ENCODE data around the gene BPIFB6.

DNA sequence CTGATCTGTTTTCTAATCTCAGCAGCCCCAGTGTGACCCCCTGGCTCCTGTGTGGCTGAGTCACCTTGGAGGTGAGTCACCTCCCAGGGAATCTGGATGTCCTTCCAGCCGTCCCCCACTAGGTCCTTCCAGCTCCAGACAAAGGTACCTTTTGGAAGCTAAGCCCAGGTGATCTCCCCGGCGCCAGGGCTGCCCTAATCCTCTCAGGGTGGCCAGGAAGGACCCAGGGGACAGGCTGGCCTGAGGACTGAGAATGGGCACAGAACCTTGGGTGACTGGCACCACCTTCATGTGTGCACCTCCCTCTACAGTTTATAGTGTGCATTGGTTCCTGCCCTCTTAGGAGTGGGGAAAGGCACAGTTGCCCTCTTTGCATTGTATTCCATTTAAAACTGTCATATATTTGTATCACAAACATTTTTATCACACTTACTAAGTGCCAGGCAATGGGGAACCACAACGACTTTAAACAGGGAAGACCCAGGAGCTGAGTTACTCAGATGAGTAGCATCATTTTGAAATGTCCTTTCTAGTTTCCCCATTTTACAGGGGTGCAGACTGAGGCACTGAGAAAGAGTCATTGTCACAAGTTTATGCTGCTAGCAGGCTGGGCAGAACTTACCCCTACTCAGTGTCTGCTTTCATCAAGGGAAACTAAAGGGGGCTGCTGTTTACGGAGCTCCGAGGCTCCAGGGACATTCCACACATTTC lies 45.4 kb downstream of the BPIFB6 start:
- TF ChIP-seq RAD21 (IDR thresholded peaks at IDR 0.05; ENCODE audit: insufficient read depth, low read depth, low read length), result peak; percentile 38
- TF ChIP-seq ATF7 (IDR thresholded peaks at IDR 0.05; ENCODE audit: low read depth), result no peak
- TF ChIP-seq POLR2A (IDR thresholded peaks at IDR 0.05; ENCODE audit: low read depth, low read length), result no peak
- TF ChIP-seq SIX5 (IDR thresholded peaks at IDR 0.05; ENCODE audit: low read depth, low read length, severe bottlenecking), result no peak
- TF ChIP-seq SREBF1 (IDR thresholded peaks at IDR 0.05; ENCODE audit: low read length), result no peak
- no peak for TF ChIP-seq EZH2 (IDR thresholded peaks at IDR 0.05; ENCODE audit: borderline replicate concordance, control insufficient read depth, low read depth, low read length)
- TF ChIP-seq, protein P1, sequence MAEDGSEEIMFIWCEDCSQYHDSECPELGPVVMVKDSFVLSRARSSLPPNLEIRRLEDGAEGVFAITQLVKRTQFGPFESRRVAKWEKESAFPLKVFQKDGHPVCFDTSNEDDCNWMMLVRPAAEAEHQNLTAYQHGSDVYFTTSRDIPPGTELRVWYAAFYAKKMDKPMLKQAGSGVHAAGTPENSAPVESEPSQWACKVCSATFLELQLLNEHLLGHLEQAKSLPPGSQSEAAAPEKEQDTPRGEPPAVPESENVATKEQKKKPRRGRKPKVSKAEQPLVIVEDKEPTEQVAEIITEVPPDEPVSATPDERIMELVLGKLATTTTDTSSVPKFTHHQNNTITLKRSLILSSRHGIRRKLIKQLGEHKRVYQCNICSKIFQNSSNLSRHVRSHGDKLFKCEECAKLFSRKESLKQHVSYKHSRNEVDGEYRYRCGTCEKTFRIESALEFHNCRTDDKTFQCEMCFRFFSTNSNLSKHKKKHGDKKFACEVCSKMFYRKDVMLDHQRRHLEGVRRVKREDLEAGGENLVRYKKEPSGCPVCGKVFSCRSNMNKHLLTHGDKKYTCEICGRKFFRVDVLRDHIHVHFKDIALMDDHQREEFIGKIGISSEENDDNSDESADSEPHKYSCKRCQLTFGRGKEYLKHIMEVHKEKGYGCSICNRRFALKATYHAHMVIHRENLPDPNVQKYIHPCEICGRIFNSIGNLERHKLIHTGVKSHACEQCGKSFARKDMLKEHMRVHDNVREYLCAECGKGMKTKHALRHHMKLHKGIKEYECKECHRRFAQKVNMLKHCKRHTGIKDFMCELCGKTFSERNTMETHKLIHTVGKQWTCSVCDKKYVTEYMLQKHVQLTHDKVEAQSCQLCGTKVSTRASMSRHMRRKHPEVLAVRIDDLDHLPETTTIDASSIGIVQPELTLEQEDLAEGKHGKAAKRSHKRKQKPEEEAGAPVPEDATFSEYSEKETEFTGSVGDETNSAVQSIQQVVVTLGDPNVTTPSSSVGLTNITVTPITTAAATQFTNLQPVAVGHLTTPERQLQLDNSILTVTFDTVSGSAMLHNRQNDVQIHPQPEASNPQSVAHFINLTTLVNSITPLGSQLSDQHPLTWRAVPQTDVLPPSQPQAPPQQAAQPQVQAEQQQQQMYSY (CRISPR knock-in tag; IDR thresholded peaks at IDR 0.05), result no peak
- no peak for TF ChIP-seq SRF (IDR thresholded peaks at IDR 0.05; ENCODE audit: low read depth in 2 of 2, low read length in 2 of 2)
- TF ChIP-seq YY1 (IDR thresholded peaks at IDR 0.05; ENCODE audit: low read depth, low read length), result no peak
- TF ChIP-seq FOS (IDR thresholded peaks at IDR 0.05; ENCODE audit: borderline replicate concordance, extremely low read depth, insufficient read length), result no peak
- no peak for TF ChIP-seq RB1 (IDR thresholded peaks at IDR 0.05; ENCODE audit: borderline replicate concordance)
- TF ChIP-seq, protein P2, sequence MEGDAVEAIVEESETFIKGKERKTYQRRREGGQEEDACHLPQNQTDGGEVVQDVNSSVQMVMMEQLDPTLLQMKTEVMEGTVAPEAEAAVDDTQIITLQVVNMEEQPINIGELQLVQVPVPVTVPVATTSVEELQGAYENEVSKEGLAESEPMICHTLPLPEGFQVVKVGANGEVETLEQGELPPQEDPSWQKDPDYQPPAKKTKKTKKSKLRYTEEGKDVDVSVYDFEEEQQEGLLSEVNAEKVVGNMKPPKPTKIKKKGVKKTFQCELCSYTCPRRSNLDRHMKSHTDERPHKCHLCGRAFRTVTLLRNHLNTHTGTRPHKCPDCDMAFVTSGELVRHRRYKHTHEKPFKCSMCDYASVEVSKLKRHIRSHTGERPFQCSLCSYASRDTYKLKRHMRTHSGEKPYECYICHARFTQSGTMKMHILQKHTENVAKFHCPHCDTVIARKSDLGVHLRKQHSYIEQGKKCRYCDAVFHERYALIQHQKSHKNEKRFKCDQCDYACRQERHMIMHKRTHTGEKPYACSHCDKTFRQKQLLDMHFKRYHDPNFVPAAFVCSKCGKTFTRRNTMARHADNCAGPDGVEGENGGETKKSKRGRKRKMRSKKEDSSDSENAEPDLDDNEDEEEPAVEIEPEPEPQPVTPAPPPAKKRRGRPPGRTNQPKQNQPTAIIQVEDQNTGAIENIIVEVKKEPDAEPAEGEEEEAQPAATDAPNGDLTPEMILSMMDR (IDR thresholded peaks at IDR 0.05 in 2 of 3, conservative IDR thresholded peaks at IDR 0.05 in 1 of 3; ENCODE audit: control insufficient read depth in 2 of 3, extremely low read depth in 1 of 3, insufficient read depth in 1 of 3, low read depth in 3 of 3, low read length in 3 of 3), result peak; percentile 44 to 55 (median 52); a peak in 5 of 6 replicates
- TF ChIP-seq, protein P3, sequence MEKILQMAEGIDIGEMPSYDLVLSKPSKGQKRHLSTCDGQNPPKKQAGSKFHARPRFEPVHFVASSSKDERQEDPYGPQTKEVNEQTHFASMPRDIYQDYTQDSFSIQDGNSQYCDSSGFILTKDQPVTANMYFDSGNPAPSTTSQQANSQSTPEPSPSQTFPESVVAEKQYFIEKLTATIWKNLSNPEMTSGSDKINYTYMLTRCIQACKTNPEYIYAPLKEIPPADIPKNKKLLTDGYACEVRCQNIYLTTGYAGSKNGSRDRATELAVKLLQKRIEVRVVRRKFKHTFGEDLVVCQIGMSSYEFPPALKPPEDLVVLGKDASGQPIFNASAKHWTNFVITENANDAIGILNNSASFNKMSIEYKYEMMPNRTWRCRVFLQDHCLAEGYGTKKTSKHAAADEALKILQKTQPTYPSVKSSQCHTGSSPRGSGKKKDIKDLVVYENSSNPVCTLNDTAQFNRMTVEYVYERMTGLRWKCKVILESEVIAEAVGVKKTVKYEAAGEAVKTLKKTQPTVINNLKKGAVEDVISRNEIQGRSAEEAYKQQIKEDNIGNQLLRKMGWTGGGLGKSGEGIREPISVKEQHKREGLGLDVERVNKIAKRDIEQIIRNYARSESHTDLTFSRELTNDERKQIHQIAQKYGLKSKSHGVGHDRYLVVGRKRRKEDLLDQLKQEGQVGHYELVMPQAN (conservative IDR thresholded peaks at IDR 0.05), result no peak
- TF ChIP-seq EGR1 (IDR thresholded peaks at IDR 0.05; ENCODE audit: borderline replicate concordance in 1 of 2, low read depth in 2 of 2, low read length in 2 of 2), result no peak

All from GM12878 (cell line).